ENCODE results near the gene C19orf33.

GRCh38 chr19:38336638-38337359 lies 32.7 kb downstream of the C19orf33 start:
- no peak for TF ChIP-seq CTCF (optimal IDR thresholded peaks at IDR 0.05 in 1 of 3, IDR thresholded peaks at IDR 0.05 in 1 of 3, conservative IDR thresholded peaks at IDR 0.05 in 1 of 3; ENCODE audit: extremely low read depth in 1 of 3, insufficient read depth in 2 of 3, low read length in 3 of 3)
- TF ChIP-seq EZH2 (IDR thresholded peaks at IDR 0.05; ENCODE audit: low read length) = no peak

All from keratinocyte (primary cell).